Endometrial microvascular endothelial cells (primary cell): Measurements from ENCODE around the gene GRK5. TPM values are rescaled to one million over a fixed set of nuclear protein-coding genes. Genes with fewer than 3 reads are reported as not detected.
"Not testable (repeated sequence)": the region's sequence is repeated elsewhere in the genome, so short reads cannot be mapped to it uniquely, and the experiment has no call there.

Experiments used
- in situ Hi-C: cut with HindIII; loops from 2 replicates; pipeline ENCODE4 v1.10.0; 2017; ENCODE audit warnings: low sequenced_read_pairs, low pct_unique_long_range_greater_than_20kb; ENCODE audit errors: inconsistent ontology term
- total RNA-seq: library from RNA; depleted of rRNA; stranded (reverse); fragments of >200 nt; gene quantifications from one replicate; pipeline ENCODE4 v1.2.3, GENCODE V29; 2015; ENCODE audit errors: inconsistent ontology term

Gene GRK5
- 24.7 TPM for total RNA-seq

GRCh38 chr10:119207366-119207666 lies at the start of gene GRK5:
GRK5 (plus strand) TSS chr10:119207571; CDS start chr10:119207918, 347 bp downstream.
- in situ Hi-C loops = no loop called here

GRCh38 chr10:119159332-119159731 lies 48.0 kb upstream of the GRK5 start:
- in situ Hi-C loops = no loop called here

- in situ Hi-C loops = no loop called here
Observed at GRCh38 chr10:119161680-119162451, 45.5 kb upstream of the GRK5 start.

- in situ Hi-C loops = no loop called here
Observed at GRCh38 chr10:119162452-119163092, 44.8 kb upstream of the GRK5 start.

GRCh38 chr10:119165171-119166117 lies 41.9 kb upstream of the GRK5 start, which contains the start of gene SFXN4:
SFXN4 (minus strand) TSS chr10:119165714; CDS start chr10:119165647, 67 bp downstream.
- in situ Hi-C loops = no loop called here

- in situ Hi-C loops = no loop called here
Observed at GRCh38 chr10:119166118-119166500, 41.3 kb upstream of the GRK5 start.

- in situ Hi-C loops = no loop called here
Observed at GRCh38 chr10:119166564-119166963, 40.8 kb upstream of the GRK5 start.

GRCh38 chr10:119167041-119167440 lies 40.3 kb upstream of the GRK5 start:
- in situ Hi-C loops = no loop called here

GRCh38 chr10:119174109-119174508 lies 33.3 kb upstream of the GRK5 start:
- in situ Hi-C loops = no loop called here

GRCh38 chr10:119176166-119176565 lies 31.2 kb upstream of the GRK5 start:
- in situ Hi-C loops = no loop called here

- in situ Hi-C loops = no loop called here
Observed at GRCh38 chr10:119177708-119178371, 29.5 kb upstream of the GRK5 start.

GRCh38 chr10:119178372-119179119 lies 28.8 kb upstream of the GRK5 start, which contains the start of gene PRDX3:
PRDX3 (minus strand) TSS chr10:119178812; CDS start chr10:119178790, 22 bp downstream.
- in situ Hi-C loops = no loop called here

- in situ Hi-C loops = not testable (repeated sequence)
Observed at GRCh38 chr10:119180850-119181400, 26.4 kb upstream of the GRK5 start.

- in situ Hi-C loops = no loop called here
Observed at GRCh38 chr10:119183664-119184412, 23.5 kb upstream of the GRK5 start.

- in situ Hi-C loops = no loop called here
Observed at GRCh38 chr10:119189811-119190282, 17.5 kb upstream of the GRK5 start.

GRCh38 chr10:119190353-119190752 lies 17.0 kb upstream of the GRK5 start:
- in situ Hi-C loops = no loop called here
